ENCODE measurements around the gene DSC1. TPM values are rescaled to one million over a fixed set of nuclear protein-coding genes. Genes with fewer than 3 reads are reported as not detected.

Gene DSC1
- total and polyA plus RNA-seq, 2 of the 4 experiments (the other 2 are of a cell fraction) = not detected

DNA sequence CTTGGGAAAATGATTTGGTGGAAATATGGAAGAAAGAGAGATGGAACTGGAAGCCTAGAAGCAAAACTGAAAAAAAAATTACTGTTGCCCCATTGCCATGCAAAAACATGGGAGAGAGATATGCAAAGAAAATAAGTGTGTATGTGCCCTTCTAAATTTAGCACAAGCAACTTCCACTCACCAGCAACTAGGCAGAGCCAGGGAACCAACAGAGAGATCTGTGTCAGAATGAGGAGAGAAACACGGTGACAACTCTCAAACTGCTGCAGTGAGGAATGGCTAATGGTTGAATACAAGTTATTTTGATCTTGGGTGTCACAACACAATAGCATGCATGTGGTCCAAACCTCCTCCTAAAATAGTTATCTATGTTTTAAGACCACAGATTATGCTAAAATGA is 71.3 kb downstream of the DSC1 start:
- no peaks in the 10 kb centered on the region for H3K9me1 ChIP-seq (ENCODE audit: insufficient read depth, low read length)
- no peak overlapping the region for H2BK120ac ChIP-seq (ENCODE audit: low read depth, low read length)
- ChIA-PET POLR2A (ENCODE audit: unreplicated experiment) (no interaction called here), CTCF (no interaction called here)
- no peak overlapping the region for H4K5ac ChIP-seq (ENCODE audit: low read depth, low read length)
- no peak overlapping the region for H3K4me3 ChIP-seq (ENCODE audit: insufficient read depth, low read depth, low read length)
- H3K9ac ChIP-seq (ENCODE audit: low read depth, low read length) = no peak overlapping the region
- no peaks in the 10 kb centered on the region for H4K20me1 ChIP-seq (ENCODE audit: insufficient read depth, low read length)
- WGBS, 2 experiments (ENCODE audit: extremely low coverage in 2 of 2, insufficient read length in 1 of 2) = no CpG with 5 or more reads among the region's 1 CpG
- BruUV-seq (replicated peaks) = no TSS peak
- H3K27ac ChIP-seq (ENCODE audit: insufficient read depth, low read length) = no peak overlapping the region
- no peak overlapping the region for H3K56ac ChIP-seq (ENCODE audit: extremely low read depth, insufficient read depth, low read length)
- no peaks in the 10 kb centered on the region for H3K9me3 ChIP-seq (ENCODE audit: control insufficient read depth, insufficient read depth, low read length)
- H3K27me3 ChIP-seq (ENCODE audit: control insufficient read depth, insufficient read depth, low read length) = no peaks in the 10 kb centered on the region
- DNase-seq = no peak
- TF ChIP-seq NFE2L2 (IDR thresholded peaks at IDR 0.05; ENCODE audit: low read depth, low read length) (no peak), MAZ (IDR thresholded peaks at IDR 0.05; ENCODE audit: borderline replicate concordance, low read depth, low read length) (no peak), FOS (IDR thresholded peaks at IDR 0.05; ENCODE audit: low read depth, low read length) (no peak), RAD21 (IDR thresholded peaks at IDR 0.05; ENCODE audit: low read length) (no peak), MAFK (IDR thresholded peaks at IDR 0.05; ENCODE audit: low read depth, low read length) (no peak)
- dilution Hi-C loops (cut with HindIII; ENCODE audit: low sequenced_read_pairs, unreplicated experiment) = no loop called here
- H4K91ac ChIP-seq (ENCODE audit: insufficient read depth, low read depth, low read length) = no peak overlapping the region
- H3K79me1 ChIP-seq (ENCODE audit: low read depth in 1 of 2, low read length in 2 of 2) = no peaks in the 10 kb centered on the region
- no peak overlapping the region for H2AK5ac ChIP-seq (ENCODE audit: low read depth, low read length)
- H2BK15ac ChIP-seq (ENCODE audit: low read depth, low read length) = no peak overlapping the region
- no peak for ATAC-seq (ENCODE audit: low read depth)
- no peak overlapping the region for H4K8ac ChIP-seq (ENCODE audit: low read depth in 2 of 2, low read length in 2 of 2)
- H3K18ac ChIP-seq (ENCODE audit: low read depth, low read length) = no peak overlapping the region
- H2AK9ac ChIP-seq (replicated peaks; ENCODE audit: low read depth, low read length, poor library complexity) = no peak overlapping the region
- H3K4me1 ChIP-seq (ENCODE audit: control insufficient read depth, insufficient read depth, low read length) = no peaks in the 10 kb centered on the region
- H3K14ac ChIP-seq (replicated peaks; ENCODE audit: low read depth, low read length) = no peak overlapping the region
- no peak overlapping the region for H2AFZ ChIP-seq (replicated peaks; ENCODE audit: low read length, poor library complexity)
- H3K4me2 ChIP-seq (ENCODE audit: low read depth, low read length) = no peak overlapping the region
- no peaks in the 10 kb centered on the region for H3K36me3 ChIP-seq (ENCODE audit: control insufficient read depth, insufficient read depth, low read length)
- H3K23ac ChIP-seq (ENCODE audit: low read depth, low read length) = no peak overlapping the region
- intact Hi-C loops (cut with micrococcal nuclease) = no loop called here
- H2BK5ac ChIP-seq (ENCODE audit: low read depth, low read length, poor library complexity, severe bottlenecking) = no peak overlapping the region
- in situ Hi-C loops (cut with MboI; ENCODE audit: low sequenced_read_pairs) = no loop called here
- no peak overlapping the region for H3K4ac ChIP-seq (ENCODE audit: low read depth, low read length)
- H2BK20ac ChIP-seq (ENCODE audit: low read depth, low read length) = no peak overlapping the region
